SIG-M5 (cell line): Measurements from ENCODE around the gene CEP20.
"Not testable (repeated sequence)": the region's sequence is repeated elsewhere in the genome, so short reads cannot be mapped to it uniquely, and the experiment has no call there.

Source experiments
- DNase-seq: peaks from one replicate; lab custom pipeline; 2025; lab: John Stamatoyannopoulos, UW

CEP20 gene

GRCh38 chr16:15857724-15858560 lies 30.5 kb downstream of the CEP20 start:
- DNase-seq: no peak

- no peak for DNase-seq
These were observed 31.3 kb downstream of the CEP20 start, which contains the start of gene MYH11 for GRCh38 chr16:15856901-15857698. TSS of gene MYH11 (minus strand) at chr16:15857028. CDS start at chr16:15838252, 18,776 bp downstream.

GRCh38 chr16:15856182-15856581 lies 32.2 kb downstream of the CEP20 start:
- no peak for DNase-seq

- DNase-seq: no peak
These were observed 32.7 kb downstream of the CEP20 start for GRCh38 chr16:15855704-15856003.

- no peak for DNase-seq
These were observed 33.3 kb downstream of the CEP20 start for GRCh38 chr16:15854906-15855703.

- no peak for DNase-seq
These were observed 34.3 kb downstream of the CEP20 start for GRCh38 chr16:15854061-15854460.

GRCh38 chr16:15853021-15853420 lies 35.4 kb downstream of the CEP20 start:
- DNase-seq: no peak

DNA sequence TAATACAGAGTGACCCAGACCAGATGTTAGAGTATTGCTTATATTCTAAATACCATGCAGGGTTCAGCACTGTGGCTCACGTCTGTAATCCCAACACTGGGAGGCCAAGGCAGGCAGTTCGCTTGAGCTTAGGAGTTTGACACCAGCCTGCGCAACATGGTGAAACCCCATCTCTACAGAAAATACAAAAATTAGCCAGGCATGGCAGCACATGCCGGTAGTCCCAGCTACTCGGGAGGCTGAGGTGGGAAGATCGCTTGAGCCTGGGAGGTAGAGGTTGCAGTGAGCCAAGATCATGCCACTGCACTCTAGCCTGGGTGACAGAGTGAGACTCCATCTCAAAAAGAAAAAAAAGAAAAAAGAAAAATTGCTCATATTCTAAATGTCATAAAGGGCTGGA lies 37.8 kb downstream of the CEP20 start:
- DNase-seq: not testable (repeated sequence)

GRCh38 chr16:15849209-15849981 lies 39.0 kb downstream of the CEP20 start:
- DNase-seq: no peak

- DNase-seq: no peak
These were observed 40.7 kb downstream of the CEP20 start for GRCh38 chr16:15847611-15848175.

- no peak for DNase-seq
These were observed 41.9 kb downstream of the CEP20 start for GRCh38 chr16:15846510-15846909.

GRCh38 chr16:15843635-15844279 lies 44.6 kb downstream of the CEP20 start:
- DNase-seq: no peak

GRCh38 chr16:15839204-15839603 lies 49.2 kb downstream of the CEP20 start:
- DNase-seq: not testable (repeated sequence)

DNA sequence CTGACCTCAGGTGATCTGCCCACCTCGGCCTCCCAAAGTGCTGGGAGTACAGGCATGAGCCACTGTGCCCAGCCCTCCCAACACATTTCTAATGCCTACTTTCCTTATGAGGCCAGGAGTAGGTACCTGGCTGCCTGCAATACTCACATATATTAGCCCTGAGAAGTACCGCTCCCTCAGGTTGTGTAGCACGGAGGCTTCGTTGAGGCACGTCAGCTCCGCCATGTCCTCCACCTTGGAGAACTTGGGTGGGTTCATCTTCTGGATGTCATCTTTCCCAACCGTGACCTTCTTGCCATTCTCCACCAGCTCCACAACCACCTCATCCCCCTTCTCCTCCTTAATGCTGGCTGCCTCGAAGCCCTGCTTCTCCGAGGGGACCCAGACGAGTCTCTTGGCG lies 50.6 kb downstream of the CEP20 start:
- DNase-seq: no peak

- DNase-seq: no peak
These were observed 51.3 kb downstream of the CEP20 start for GRCh38 chr16:15836965-15837611.

DNA sequence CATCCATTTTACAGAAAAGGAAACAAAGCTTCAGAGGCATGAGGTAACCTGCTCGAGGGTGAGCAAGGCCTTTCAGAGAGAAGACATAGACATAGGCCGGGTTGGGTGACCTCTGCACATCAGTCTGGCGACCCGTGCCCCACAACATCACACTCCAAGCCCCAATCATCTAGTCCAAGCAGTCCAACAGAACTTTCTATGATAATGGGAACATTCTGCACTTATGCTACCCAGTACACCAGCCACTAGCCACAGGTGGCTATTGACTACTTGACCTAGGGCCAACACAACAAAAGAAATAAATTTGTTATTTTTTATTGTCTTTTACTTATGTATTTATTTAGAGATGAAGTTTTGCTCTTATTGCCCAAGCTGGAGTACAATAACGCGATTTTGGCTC lies 52.3 kb downstream of the CEP20 start:
- no peak for DNase-seq

GRCh38 chr16:15835136-15835878 lies 53.1 kb downstream of the CEP20 start:
- DNase-seq: no peak

DNA sequence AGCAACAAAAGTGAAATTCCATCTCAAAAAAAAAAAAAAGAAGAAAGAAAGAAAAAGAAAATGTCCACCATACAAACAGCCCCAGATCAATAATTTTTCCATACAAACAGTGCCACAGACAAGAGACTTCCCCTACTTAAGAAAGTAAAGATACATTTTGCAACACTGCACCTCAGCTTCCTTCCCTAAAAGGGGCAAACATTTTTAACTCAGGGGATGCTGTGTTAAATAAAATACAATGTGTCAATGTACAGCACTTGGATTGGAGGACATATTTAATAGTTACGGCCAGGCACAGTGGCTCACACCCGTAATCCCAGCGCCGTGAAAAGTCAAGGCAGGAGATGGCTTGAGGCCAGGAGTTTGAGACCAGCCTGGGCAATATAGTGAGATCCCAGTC lies 53.9 kb downstream of the CEP20 start:
- DNase-seq: no peak

DNA sequence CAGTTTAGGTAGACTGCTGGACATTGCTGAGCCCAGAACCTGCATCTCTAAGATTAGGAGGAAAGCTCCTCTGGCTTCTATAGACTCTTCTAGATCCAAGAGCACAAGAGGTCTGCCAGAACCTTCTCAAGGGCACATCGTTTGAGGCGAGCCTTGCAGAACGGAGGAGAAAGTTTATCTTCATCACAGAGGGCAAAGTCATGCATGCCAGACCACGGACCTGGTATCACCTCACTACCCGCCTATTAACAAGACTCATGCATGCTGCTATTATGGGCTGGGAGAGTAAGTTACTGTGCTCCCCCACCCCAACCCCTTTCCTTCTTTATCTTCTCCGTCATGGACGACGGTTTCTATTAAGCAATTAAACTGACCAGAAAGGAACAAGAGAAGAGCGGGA lies 54.9 kb downstream of the CEP20 start:
- no peak for DNase-seq

GRCh38 chr16:15832241-15832640 lies 56.2 kb downstream of the CEP20 start:
- DNase-seq: no peak
